HG02642 (cell line): ENCODE measurements around the gene SLC37A4.

Experiments
- ATAC-seq: cut with Tn5 transposase; IDR thresholded peaks from one replicate; pipeline ENCODE4 v1.9.1; 2021; ENCODE audit warnings: mild to moderate bottlenecking; ENCODE audit not compliant: unreplicated experiment, poor library complexity

Gene SLC37A4

DNA sequence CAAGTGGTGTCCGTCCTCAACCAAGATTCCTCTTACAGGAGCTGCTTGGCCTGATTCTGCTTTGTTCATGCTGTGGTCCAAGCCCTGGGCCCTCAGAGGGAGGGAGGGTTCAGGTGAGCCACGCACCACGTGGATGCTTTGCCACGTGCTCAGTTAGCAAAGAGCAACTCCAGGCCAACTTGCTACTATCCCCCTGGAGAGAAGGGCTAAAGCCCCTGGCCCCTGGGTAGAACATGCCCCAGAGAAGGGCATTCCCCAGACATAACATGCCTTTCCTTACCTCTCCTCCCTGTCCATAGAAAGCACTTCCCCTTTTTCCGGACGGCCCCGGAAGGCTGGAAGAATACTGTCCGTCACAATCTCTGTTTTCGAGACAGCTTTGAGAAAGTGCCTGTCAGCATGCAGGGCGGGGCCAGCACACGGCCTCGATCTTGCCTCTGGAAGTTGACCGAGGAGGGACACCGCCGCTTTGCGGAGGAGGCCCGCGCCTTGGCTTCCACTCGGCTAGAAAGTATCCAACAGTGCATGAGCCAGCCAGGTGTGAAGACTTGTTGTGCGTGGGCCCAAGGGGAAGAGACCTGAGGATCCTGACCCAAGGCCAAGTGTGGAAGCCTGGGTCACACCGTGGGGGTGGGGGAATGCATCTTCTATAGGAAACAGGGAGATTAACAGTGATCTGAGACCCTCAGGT, 50.3 kb downstream of the SLC37A4 start:
- ATAC-seq = no peak

DNA sequence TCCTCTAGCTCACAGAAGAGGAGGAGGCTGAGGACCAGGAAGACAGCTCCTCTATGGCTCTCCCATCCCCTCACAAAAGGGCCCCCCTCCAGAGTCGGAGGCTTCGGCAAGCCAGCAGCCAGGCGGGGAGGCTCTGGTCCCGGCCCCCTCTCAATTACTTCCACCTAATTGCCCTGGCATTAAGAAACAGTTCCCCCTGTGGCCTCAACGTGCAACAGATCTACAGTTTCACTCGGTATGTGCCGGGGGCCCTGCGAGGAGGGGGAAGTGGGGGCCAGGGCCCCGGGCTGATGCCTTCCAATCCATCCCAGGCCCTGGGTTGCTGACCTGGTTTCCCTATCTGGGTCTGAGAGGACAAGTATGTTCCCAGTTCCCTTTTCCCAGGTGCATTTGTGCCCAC, 51.2 kb downstream of the SLC37A4 start:
- no peak for ATAC-seq

DNA sequence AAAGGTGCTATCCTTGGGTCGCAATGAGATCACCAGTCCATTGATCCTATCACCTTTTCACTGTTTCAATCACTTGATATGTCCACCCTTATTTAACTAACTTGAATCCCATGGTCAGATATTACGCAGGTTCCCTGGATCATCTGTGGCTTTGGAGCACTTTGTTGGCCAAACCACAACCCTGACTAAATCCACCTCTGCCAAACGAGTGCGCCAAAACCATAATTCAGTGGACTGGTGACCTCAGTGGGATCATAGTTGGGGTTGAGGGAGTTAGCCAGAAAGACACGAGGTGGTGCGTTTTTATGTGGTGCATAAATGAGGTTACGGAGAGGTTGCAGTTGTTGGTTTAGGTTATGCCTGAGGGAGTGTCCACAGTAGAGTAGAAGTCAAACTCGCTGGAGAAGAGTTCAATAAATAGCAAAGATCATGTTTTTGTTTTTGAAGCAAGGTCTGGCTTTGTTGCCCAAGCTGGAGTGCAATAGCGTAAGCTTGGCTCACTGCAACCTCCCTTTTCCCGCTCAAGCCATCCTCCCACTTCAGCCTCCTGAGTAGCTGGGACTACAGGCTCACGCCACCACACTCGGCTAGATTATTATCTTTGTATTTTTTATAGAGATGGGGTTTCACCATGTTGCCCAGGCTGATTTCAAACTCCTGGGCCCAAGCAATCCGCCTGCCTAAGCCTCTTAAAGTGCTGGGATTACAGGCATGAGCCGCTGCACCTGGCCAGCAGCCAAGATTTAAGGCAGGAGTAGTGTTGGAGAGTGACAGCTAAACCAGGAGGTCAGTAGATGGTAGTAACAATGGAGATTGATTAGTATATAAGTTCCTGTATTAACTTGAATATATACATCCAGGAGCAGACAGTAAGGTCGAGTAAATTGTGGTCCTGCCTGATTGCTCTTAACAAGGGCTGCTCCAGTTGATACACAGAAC, 54.6 kb downstream of the SLC37A4 start:
- no peak for ATAC-seq
